Measurements from ENCODE around the gene CYLD.

The CYLD gene

DNA sequence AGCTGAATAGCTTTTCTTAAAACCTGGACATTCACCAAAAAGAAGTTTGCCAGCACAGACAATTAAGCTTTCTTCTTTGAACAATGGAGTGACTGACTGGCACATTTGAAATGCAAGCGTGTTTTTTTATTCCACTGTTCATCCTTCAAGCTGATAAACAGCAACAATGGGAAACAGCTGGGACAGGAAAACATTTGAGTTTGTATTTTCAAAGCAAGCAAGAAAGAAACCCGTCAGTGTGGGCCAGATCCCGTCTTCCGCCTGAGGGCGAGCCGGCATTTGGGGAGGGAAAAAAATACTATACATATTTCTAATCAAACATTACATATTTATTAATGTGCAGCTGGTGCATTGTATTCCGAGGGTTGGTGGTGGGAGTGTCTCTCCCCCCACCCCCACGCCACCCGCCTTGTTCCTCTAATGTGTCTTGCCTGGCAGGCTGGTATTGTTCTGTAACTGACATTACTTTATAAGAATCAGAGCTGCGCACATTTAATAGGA, 94.3 kb downstream of the CYLD start:
- in situ Hi-C loops (cut with HindIII; ENCODE audit: low sequenced_read_pairs): no loop called here

DNA sequence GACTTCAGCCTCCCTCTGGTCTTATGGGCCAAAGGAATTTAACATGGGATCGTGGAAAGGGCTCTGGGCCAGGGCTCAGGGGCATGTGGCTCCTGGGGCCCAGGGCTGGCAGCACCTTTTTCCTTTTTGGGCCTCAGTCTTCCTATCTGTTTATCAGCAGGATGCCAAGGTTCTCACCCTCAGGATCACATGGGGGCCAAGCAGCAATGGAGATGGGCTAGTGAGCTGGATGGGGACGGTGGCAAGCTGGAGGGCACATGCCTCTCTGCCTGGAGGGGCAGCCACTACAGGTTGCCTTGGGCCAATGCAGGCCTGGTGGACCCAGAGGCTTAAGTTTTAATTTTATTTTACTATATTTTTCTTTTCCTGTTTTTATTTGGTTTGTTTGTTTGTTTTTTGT, 95.4 kb downstream of the CYLD start:
- no peak overlapping the region for H3K4me3 ChIP-seq (ENCODE audit: low read depth, low read length)
- TF ChIP-seq, protein P1, sequence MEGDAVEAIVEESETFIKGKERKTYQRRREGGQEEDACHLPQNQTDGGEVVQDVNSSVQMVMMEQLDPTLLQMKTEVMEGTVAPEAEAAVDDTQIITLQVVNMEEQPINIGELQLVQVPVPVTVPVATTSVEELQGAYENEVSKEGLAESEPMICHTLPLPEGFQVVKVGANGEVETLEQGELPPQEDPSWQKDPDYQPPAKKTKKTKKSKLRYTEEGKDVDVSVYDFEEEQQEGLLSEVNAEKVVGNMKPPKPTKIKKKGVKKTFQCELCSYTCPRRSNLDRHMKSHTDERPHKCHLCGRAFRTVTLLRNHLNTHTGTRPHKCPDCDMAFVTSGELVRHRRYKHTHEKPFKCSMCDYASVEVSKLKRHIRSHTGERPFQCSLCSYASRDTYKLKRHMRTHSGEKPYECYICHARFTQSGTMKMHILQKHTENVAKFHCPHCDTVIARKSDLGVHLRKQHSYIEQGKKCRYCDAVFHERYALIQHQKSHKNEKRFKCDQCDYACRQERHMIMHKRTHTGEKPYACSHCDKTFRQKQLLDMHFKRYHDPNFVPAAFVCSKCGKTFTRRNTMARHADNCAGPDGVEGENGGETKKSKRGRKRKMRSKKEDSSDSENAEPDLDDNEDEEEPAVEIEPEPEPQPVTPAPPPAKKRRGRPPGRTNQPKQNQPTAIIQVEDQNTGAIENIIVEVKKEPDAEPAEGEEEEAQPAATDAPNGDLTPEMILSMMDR (IDR thresholded peaks at IDR 0.05; ENCODE audit: low read depth, low read length, missing control alignments): no peak
- no peak for DNase-seq (ENCODE audit: low read depth)
- in situ Hi-C loops (cut with HindIII; ENCODE audit: low sequenced_read_pairs): no loop called here

More for the DNA sequence above, 94.3 kb downstream of the CYLD start:
- H3K4me3 ChIP-seq (ENCODE audit: low read depth, low read length): no peak overlapping the region
- TF ChIP-seq, protein P1 (IDR thresholded peaks at IDR 0.05; ENCODE audit: low read depth, low read length, missing control alignments): no peak
- DNase-seq (ENCODE audit: low read depth): no peak

DNA sequence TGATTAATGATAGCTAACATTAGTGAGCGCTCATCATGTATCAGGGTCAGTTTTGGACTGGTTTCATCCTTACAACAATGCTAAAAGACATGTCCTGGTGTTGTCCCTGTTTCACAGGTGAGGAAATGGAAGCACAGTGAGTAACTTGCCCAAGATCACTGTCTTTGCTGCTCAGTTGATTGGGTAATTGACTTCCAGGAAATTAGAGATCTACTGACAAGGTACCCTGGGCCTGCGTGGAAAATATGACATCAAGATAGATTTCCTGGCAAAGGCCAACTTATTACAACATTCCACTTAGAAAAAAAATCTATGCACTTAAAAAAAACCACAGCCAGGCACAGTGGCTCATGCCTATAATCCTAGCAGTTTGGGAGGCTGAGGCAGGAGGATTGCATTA, 96.3 kb downstream of the CYLD start:
- TF ChIP-seq, protein P1 (IDR thresholded peaks at IDR 0.05; ENCODE audit: low read depth, low read length, missing control alignments): no peak
- in situ Hi-C loops (cut with HindIII; ENCODE audit: low sequenced_read_pairs): no loop called here
- H3K4me3 ChIP-seq (ENCODE audit: low read depth, low read length): no peak overlapping the region
- DNase-seq (ENCODE audit: low read depth): no peak

DNA sequence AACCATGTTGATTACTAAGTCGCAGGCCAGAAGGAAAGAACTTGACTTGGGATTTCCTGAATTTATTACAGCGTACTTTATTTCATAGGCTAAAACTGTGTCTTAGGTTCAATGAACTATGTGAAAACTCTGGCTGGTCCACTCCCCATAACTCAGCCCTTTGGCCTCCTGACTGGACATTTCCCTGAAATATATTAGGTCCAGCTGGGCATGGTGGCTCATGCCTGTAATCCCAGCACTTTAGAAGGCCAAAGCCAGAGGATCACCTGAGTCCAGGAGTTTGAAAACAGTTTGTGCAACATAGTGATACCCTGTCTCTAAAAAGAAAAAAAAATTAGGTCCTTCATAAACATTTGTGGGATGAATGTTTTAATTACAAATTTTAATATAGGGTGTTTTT, 97.0 kb downstream of the CYLD start:
- no peak for DNase-seq (ENCODE audit: low read depth)
- TF ChIP-seq, protein P1 (IDR thresholded peaks at IDR 0.05; ENCODE audit: low read depth, low read length, missing control alignments): no peak
- H3K4me3 ChIP-seq (ENCODE audit: low read depth, low read length): no peak overlapping the region
- in situ Hi-C loops (cut with HindIII; ENCODE audit: low sequenced_read_pairs): no loop called here

DNA sequence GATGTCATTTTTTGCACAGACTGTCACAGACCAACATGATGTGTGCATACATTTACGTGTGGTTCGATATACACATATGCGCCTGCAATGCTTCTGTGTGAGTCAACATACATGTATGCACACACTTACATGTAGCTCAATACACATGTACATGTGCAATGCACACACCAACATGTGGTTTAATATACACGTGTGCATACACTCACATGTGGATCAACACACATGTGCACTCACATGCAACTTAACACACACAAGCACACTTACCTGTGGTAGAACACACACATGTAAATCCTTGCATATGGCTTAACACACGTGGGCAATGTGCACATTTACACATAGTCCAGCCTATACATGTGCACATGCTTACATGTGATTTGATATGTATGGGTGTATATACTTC, 97.5 kb downstream of the CYLD start:
- in situ Hi-C loops (cut with HindIII; ENCODE audit: low sequenced_read_pairs): no loop called here
- DNase-seq (ENCODE audit: low read depth): no peak
- TF ChIP-seq, protein P1 (IDR thresholded peaks at IDR 0.05; ENCODE audit: low read depth, low read length, missing control alignments): no peak
- H3K4me3 ChIP-seq (ENCODE audit: low read depth, low read length): no peak overlapping the region

DNA sequence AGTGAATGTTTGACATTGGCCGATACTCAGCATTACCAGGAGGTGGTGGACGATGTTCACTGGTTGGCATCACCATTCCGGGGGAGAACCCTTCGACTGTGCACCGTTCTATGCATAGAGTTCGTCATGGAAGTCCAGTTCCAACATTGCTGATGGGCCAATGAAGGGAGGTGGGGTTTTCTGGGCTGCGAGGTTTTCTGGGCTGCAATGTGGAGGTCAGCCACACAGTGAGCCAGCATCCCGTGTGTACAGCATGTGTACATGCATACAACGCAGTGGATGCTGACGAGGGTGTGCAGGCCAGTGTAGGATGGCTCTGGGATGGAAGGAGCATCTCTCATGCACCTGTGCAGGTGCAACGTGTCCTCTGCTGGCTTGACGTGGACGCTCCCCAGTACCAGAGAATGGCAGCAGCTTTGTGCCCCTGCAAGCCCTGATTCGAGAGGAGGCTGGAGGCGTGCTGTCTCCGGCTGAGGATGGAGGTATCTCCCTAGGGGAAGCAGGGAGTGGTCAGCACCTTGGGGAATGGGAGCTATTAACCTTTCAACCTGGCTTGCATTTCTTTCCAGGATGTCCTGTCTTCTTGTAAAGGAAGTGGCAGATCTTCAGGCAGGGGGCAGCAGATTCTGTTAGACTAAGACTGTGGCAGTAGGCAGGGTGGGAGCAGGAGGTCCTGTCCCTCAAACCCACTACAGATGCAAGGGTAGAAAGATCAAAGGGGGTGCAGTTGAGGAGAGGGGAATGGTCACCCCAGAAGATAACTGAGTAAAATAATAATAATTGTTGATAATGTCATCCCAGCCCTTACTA, 98.2 kb downstream of the CYLD start:
- TF ChIP-seq, protein P1 (IDR thresholded peaks at IDR 0.05; ENCODE audit: low read depth, low read length, missing control alignments): no peak
- no peak for DNase-seq (ENCODE audit: low read depth)
- in situ Hi-C loops (cut with HindIII; ENCODE audit: low sequenced_read_pairs): no loop called here
- no peak overlapping the region for H3K4me3 ChIP-seq (ENCODE audit: low read depth, low read length)

Measured in astrocyte of the cerebellum (primary cell).